ENCODE data around the gene PLA2G4A.
"Not testable (repeated sequence)": the region's sequence is repeated elsewhere in the genome, so short reads cannot be mapped to it uniquely, and the experiment has no call there.

PLA2G4A gene

DNA sequence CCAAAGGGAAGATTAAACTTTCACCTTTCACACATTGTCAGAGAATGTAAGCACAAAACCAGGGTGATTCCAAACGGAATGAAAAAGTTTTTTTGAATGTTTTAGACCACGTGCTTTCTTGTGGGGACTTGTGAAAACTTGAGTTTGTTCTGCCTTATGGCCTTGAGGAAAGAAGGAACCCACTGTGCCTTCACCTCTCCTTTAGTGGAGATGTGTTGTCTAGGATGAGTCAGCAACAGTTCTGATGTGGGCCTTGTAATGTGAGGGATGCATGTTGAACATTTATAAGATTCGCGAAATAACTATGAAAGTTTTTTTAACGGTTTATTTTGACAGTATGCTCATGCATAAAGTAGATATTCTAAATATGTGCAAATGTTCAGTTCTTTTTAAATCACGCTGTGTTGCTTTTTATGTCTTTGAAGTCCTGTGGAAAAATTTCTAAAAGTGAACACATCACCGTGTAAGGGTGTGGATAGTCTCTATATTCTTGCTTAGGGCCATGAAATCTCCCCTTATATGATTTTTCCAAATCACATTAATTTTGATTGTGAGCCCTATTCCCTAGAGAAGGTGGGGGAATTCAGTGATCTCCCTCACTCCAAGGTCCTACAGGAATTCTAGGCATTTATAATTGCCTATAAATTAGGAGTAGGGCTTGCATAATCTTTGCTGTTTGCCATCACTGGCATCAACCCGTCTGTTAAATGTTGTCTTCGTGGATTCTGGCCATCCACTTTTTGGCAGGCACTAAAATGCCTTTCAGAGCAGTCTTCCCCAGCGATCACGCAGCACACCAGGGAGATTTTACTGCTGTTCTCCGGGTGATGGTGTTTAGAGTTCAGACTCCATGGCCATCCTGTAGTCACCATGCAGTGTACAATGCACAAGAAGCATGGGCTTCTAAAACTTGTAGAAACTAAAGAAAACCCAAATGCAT lies 47.4 kb downstream of the PLA2G4A start:
- DNase-seq = no peak

DNA sequence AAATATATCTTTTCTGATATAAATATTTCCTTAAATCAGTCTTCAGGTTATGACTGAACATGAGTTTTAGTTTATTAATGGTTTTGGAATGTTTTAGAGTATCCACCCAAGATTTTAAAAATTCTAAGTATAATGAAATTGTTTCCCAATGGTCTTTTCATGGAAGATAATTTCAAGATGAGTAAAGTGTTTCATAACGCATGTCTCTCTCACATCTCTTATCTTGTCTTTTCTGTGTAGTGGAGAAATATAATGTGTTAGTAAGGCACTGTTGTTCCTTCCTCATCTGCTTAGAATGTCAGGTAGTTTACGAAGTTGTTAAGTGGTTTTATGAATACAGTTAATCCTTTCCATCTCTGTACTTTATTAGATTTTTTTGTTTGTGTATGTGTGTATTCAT lies 49.6 kb downstream of the PLA2G4A start:
- no peak for DNase-seq

DNA sequence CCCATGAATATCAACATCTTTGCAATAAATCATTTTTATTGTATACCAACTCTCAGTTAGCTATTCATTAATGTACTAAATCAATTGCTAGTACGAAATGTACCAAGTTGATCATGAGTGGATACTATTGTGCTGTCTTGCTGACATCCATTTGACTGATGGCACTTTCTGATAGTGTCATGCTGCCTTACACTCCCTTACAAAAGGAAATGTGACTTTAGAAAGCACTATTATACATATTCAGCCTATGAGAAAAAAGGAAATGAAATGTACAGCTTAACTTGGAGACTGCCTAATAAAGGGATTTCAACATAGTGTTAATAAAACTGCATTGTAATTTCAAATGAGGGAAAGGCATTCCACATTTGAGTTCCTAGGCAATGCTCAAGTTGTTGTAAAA lies 52.2 kb downstream of the PLA2G4A start:
- DNase-seq = no peak

DNA sequence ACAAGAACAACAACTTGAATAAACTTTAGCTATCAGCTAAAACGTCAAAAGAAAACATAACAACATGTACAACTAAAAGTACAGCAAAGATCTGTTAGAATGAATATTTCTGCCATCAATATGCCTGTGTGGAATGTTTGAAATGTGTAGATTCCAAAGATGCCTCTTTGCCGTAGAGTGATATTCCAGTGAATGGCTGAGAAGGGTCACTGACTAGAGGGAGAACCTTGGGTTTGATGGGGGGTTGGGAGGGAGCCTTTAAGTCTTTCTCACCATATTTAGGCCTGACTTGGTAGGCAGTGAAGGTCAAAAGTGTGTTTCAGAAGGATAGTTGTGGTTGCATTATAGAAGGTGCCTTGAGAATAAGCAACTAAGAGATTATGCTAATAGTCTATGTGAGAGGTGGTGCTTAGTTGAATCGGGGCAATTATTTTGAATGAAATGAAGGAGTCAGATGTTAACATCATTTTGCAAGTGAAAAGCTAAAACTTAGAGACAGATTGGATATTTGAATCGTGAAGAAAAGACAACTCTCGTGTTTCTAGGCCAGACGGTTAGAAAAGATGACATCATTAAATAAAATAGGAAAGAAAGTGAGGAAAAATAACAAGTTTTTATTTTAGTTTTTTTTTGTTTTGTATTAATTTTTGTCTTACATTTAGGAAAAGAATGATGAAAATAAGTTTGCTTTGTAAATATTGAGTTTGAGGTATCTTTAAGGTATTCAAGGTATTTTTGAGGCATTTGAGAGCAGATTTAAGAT lies 53.8 kb downstream of the PLA2G4A start:
- DNase-seq = no peak

DNA sequence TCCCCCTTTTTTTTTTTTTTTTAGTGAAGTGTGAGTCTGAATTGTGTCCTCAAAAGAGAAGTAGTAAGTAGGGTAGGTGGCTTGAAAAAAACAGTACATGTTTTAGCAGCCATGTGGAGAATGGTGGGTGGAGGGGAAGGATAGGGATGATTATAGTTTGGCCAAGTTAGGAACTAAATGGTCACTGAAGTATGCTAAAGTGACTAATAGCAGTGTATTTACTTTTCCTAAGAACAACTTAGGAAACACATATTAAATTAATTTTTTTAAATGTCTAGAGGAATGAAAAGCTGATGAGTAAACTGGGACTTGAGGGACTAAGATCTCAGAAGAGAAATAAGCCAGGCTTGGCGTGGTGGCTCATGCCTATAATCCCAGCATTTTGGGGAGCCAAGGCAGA lies 55.5 kb downstream of the PLA2G4A start:
- no peak for DNase-seq

DNA sequence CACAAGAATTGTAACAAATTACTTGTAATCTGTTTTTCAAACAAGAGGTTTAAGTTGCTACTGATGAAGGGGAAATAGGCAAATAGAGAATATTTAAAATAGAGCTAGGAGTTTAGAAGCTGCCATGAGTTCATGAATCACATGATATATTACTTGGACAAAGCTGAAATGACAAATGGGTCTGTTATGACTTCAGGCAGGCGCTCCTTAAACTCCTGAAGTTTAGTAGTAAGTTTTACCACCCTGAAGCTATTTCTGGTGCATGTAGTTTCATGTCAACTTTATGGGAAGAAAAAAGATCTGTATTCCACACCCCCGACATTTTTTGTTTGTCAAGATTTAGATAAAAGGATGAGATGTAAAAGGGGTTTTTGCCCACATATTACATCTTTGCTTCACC lies 58.5 kb downstream of the PLA2G4A start:
- no peak for DNase-seq

DNA sequence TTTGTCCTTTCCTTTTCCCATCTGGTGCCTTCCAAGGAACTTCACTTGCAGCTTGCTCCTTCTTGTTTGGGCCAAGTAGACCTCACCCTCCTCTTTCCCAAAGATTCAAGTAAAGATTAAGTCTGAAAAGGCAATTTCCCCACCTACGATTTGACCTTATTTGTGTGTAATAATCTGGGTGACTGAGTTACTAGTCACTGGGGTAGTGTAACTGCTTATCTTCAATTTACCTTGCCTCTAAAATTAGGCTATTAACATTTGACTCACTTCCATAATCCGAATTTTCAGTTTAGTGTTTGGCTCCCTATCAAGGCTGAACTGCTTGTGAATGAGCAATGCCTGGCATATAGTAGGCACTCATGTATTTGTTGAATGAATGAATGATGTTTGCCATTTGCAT lies 59.6 kb downstream of the PLA2G4A start:
- no peak for DNase-seq

DNA sequence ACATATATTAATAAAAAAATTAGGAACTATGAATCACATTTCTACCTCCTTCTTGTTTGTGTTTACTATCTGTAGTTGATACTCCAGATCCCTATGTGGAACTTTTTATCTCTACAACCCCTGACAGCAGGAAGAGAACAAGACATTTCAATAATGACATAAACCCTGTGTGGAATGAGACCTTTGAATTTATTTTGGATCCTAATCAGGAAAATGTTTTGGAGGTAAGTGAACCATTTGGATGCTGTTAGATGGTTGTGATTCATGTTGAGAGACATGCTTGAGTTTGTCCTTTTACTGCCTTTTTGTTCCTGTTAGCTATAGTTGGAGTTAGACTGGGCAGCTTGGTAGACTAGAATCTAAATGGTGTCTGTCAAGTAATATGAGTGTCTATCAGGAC lies 64.2 kb downstream of the PLA2G4A start:
- no peak for DNase-seq

DNA sequence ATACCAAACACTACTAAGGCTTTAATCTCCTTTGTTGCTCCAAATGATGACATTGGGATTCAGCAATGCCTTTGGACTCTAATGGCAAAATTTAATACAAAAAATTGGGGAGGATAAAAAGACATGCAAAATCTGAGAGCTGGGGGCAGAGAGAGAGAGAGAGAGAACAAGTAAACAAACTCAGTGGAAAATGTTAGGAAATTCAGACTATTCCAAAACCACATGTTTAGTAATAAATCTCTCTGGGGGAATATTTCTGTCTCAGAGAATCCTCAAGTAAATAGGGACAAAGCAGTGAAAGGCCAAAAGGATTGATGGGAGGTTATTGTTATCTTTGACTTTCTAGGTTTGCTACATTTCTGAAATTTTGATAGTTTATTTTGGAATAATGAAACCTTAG lies 65.7 kb downstream of the PLA2G4A start:
- DNase-seq = no peak

DNA sequence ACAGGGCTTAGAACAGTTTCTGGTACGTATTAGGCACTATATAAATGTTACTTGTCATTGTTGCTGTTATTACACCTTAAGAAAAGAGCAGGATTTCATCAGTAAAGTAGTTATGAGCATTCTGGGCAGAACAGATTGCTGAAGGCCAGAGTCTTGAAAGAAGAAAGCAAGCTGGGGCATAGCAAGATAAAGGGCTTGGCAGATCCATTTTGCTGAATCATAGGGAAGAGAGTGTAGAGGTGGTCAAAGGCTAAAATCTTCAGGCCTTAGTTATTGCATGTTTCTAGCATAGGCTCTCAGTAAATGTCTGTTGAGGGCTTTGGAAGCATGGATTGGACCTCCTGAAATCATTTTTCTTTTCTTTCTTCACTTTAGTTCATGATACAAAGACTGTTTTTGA lies 67.5 kb downstream of the PLA2G4A start:
- no peak for DNase-seq

DNA sequence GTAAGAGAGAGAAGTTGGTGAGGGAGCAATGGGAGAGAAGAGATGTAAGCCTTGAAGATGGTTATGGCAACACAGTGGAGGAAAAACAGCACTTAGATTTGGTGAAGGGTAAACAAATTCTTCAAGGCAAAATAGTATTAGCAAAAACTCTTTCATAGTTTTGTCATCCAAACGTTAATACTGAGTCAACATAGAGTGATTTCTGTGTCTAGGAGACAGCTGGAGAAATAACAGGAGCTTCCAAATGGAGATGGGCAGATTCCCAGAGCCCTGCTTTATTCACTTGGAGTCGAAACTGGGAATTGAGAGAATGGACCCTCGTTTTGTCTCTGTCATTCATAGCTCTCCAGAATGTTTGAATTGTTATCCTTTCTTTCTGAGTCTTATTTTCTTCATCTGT lies 68.3 kb downstream of the PLA2G4A start:
- no peak for DNase-seq

DNA sequence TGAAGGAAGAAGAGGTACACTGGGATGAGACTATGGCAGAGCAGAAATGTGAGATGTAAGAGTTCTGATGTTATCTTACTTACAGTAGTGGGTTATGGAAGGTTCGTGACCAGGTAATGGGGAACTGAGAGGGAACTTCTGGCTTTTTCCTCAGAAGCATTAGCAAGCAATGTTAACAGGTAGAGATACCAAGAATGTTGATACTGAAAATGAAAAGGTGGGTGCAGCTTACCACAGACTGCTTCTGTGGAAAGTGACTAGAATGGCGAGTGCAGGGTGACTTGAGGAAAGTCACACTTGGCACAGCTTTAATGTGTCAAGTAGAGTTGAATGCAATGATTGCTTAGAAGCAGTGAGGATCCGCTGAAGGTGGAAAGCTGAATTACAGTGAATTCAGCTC lies 70.8 kb downstream of the PLA2G4A start:
- DNase-seq = no peak

DNA sequence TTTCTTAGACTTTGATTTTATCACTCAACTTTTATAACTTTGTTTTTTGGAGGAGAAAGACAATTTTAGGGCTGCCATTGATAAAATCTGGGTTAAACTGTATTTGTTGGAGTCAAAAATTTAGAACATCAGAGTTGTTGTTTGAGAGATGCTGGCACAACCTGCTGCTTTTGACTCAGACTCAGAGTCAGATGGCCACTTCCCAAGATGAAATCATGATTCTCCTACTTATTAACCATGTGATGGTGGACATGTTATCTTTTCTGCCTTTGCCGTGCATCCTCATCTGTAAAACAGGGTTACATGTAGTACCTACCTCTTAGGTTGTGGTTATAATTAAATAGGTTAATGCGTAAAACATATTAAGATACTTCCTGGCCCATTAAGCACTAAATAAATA lies 71.2 kb downstream of the PLA2G4A start:
- no peak for DNase-seq

DNA sequence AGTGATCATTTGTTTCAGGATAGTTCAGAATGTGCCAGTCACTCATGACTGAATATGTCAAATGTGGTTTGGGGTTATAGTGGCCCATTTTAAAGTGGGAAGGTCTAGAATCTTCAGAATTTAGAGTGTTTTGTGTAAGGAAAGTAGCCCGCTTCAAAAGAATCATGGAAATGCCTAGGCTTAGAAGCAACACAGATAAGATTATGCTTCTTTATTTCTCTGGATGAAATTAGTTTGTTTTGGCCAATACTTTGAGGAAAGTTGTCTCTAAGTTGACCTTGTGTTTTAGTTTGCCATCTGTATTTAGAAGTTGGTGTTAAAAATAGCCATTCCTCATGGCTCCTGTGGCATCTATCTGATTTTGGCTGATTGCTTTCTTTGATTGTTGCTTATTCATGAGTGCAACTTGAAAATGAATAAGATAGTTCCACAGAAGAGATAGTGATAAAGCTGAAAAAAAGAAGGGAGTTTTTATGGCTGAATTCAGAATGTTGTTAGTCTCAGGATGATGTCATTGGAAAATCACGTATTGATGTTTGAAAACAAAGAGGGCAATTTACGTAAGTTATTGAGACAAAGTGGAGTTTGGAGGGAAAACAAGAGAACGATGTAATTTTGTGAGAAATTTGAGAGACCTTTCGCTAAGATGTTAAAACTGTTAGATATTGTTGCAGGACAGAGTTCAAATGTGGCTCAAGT lies 71.9 kb downstream of the PLA2G4A start:
- DNase-seq = no peak

DNA sequence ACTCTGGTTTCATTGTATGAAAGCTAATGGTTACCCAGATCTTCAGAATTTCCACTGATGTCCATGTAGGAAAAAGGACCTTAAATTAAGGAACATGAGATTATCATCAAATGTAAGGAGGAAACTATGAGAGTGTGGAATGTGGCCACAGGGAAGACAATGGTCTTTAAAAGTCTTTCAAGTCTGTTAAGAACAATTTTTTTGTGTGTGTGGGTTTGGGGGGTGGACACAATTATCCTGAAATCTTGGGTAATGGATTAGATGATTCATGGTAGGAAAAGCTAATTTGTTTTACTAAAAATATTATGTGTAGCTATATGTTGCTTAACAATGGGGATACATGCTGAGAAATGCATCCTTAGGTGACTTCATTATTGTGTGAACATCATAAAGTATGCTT lies 72.9 kb downstream of the PLA2G4A start:
- DNase-seq = no peak

DNA sequence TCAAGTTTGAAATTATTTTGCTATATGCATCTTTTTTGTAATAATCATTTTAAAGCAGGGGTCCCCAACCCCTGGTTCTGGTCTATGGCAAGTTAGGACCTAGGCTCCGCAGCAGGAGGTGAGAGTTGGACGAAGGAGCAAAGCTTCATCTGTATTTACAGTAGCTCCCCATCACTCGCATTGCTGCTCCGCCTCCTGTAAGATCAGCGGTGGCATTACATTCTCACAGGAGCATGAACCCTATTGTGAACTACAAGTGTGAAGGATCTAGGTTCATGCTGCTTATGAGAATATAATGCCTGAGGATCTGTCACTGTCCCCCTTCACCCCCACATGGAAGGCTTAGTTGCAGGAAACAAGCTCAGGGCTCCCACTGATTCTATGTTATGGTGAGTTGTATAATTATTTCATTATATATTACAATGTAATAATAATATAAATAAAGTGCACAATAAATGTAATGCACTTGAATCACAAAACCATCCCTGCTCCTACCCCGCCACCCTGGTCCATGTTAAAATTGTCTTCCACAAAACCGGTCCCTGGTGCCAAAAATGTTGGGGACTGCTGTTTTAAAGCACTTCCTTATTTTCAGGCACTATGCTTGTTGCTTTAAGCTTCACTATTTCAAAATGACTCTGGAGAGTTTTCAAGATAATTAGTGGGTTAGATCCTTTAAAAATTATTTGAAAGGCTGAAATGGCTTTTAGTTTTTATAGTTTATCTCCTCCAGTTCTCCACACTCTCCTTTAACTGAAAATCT lies 74.8 kb downstream of the PLA2G4A start:
- no peak for DNase-seq

DNA sequence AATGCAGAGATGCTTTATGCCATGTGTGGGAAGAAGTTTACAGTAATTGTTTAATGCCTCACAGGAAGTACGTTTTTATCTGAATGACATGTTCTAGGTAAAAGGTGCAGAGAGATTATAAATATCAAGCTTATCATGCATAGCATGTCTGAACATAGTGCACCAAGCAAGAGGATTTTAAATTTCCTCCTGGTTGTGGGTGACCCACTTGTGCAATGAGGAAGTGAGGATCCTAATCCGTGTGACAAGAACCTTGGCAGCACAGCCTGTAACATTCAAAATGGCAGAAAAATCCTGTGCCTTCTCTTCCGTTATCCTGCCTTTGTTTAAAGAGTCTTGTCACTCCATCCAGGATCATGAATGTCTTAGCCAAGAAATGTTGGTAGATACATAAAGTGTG lies 75.6 kb downstream of the PLA2G4A start:
- DNase-seq = no peak

DNA sequence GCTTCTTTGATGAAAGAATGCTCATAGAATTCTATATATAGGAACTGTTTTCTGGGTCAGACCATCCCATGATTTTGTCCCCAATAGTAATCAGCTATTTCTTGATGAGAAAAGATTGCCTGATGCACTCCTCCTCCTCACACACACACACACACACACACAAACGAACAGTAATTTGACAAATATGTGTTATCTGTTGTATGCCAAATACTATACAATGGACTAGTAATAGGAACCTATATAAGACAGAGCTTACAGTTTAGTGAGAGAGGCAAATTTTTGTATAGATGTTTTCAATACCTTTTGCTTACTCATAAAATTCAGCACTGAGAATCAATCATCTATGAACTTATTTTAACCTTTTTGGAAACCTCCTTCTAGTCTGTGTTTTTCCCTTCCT lies 76.8 kb downstream of the PLA2G4A start:
- no peak for DNase-seq

DNA sequence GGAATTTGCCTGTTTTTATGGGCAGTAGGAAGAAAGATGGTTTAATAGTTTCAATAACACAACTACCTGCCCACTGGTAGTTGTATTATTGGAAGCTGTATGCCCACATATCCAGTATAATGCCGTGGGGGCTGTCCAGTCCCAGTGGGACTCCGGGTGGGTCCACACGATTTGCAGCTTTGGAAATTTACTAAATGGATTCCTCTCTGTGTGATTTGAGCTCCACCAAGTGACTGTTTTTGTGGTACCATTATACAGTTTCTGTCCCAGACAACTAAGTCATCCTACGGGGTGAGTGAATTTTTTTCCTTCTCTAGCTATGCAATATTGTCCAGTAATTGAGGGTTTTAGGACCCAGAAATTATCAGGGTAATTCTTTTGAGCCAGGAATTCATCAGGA lies 86.8 kb downstream of the PLA2G4A start:
- no peak for DNase-seq

DNA sequence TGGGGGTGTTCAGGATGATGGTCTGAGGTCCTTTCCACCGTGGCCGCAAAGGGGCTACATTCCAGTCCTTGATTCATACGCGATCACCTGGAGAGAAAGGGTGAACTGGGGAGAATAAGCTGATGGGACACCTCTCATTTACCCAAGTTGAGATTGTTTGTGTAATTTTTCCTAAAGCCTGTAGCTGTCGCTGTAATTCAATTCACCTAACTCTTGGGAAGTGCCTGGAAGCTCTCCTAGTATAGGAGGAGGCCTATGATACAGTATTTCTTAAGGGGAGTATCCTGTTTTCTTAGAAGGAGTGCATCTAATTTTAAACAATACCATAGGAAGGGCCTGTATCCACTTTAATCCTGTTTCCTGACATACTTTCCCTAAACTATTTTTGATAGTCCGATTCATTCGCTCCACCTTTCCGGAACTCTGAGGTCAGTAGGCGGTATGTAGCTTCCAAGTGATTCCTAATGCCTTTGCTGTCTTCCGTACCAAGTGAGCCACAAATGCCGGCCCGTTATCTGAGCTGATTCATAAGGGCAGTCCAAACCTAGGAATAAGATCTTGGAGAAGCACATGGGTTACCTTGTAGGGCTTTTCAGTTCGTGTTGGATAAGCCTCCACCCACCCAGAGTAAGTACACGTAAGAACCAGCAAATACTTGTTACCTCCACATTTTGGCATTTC lies 88.5 kb downstream of the PLA2G4A start:
- not testable (repeated sequence) for DNase-seq

DNA sequence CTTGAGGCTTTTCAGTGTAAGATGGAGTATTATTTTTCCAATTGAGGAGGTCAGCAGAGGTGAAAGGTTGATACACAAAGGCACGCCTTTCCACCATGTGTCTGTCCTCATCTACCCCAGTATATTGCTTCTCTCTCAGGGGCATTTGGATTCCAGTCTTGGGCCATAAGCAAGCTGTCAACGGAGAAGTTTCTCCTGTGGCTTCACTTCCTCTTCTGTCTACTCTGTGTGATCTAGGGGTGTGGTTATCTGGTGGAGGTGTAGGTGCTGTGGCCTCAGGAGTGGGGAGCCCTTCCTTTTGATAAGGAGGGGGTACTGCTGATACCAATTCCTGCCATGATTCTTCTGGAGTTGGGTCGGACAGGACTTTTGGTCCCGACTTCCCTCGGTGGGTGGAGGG lies 92.6 kb downstream of the PLA2G4A start:
- DNase-seq = not testable (repeated sequence)

DNA sequence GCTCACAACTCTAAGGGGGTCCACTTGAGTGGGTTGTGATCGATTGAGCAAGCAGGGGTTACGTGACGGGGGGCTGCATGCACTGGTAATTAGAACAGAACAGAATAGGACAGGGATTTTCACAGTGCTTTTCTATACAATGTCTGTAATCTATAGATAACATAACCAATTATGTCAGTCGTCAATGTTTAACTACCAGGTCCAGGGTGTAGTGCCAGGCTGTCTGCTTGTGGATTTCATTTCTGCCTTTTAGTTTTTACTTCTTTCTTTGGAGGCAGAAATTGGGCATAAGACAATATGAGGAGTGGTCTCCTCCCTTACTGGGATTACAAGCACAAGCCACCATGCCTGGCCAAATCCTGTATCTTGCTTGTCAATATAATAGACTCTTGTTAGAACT lies 94.1 kb downstream of the PLA2G4A start:
- not testable (repeated sequence) for DNase-seq
